H9 (cell line): ENCODE measurements around the gene KRTAP1-5. TPM values are rescaled to one million over a fixed set of nuclear protein-coding genes. Genes with fewer than 3 reads are reported as not detected.

Source experiments
- DNase-seq: peaks from one replicate; pipeline ENCODE4 v3.0.0-alpha.2; 2017
- H2AFZ ChIP-seq: one replicate; pipeline ENCODE4 v1.6.1; 2013; ENCODE audit warnings: mild to moderate bottlenecking, low read length, control low read depth, moderate library complexity
- H2AK5ac ChIP-seq: 2 replicates; pipeline ENCODE4 v1.6.1; 2013; ENCODE audit warnings: low read length, control low read depth, mixed read lengths; ENCODE audit not compliant: insufficient read length
- H2BK120ac ChIP-seq: one replicate; pipeline ENCODE4 v1.6.1; 2013; ENCODE audit warnings: low read depth, mild to moderate bottlenecking, low read length, control low read depth, inconsistent platforms; ENCODE audit not compliant: poor library complexity, severe bottlenecking
- H2BK12ac ChIP-seq: 2 replicates; pipeline ENCODE4 v1.6.1; 2013; ENCODE audit warnings: low read length, control low read depth, mixed read lengths, low read depth; ENCODE audit not compliant: insufficient read length
- H2BK15ac ChIP-seq: 2 replicates; pipeline ENCODE4 v1.6.1; 2013; ENCODE audit warnings: low read depth, low read length, control low read depth
- H2BK20ac ChIP-seq: one replicate; pipeline ENCODE4 v1.6.1; 2013; ENCODE audit warnings: low read depth, mild to moderate bottlenecking, low read length, control low read depth, inconsistent platforms; ENCODE audit not compliant: poor library complexity, severe bottlenecking
- H2BK5ac ChIP-seq: 2 replicates; pipeline ENCODE4 v1.6.1; 2013; ENCODE audit warnings: low read length, control low read depth, mixed read lengths; ENCODE audit not compliant: insufficient read length
- H3K14ac ChIP-seq: 2 replicates; pipeline ENCODE4 v1.6.1; 2013; ENCODE audit warnings: low read length, control low read depth; ENCODE audit not compliant: insufficient read depth
- H3K18ac ChIP-seq: 2 replicates; pipeline ENCODE4 v1.6.1; 2013; ENCODE audit warnings: low read depth, mild to moderate bottlenecking, mixed read lengths, low read length, control low read depth; ENCODE audit not compliant: insufficient read length
- H3K23ac ChIP-seq: 2 replicates; pipeline ENCODE4 v1.6.1; 2013; ENCODE audit warnings: low read length, control low read depth, mixed read lengths, low read depth; ENCODE audit not compliant: insufficient read length
- H3K23me2 ChIP-seq: 2 replicates; pipeline ENCODE4 v1.6.1; 2013; ENCODE audit warnings: low read depth, mild to moderate bottlenecking, mixed read lengths, low read length, control low read depth; ENCODE audit not compliant: insufficient read length, poor library complexity, severe bottlenecking
- H3K27ac ChIP-seq: 2 replicates; pipeline ENCODE4 v1.5.1; 2013; ENCODE audit warnings: low read length, control low read depth, mixed read lengths, low read depth; ENCODE audit not compliant: insufficient read length
- H3K27me3 ChIP-seq: 2 replicates; pipeline ENCODE4 v1.6.1; 2013; ENCODE audit warnings: low read length, control low read depth, inconsistent platforms; ENCODE audit not compliant: insufficient read depth
- H3K4ac ChIP-seq: 2 replicates; pipeline ENCODE4 v1.6.1; 2013; ENCODE audit warnings: low read depth, mild to moderate bottlenecking, control low read depth, inconsistent platforms, low read length, moderate library complexity
- H3K4me1 ChIP-seq: 2 replicates; pipeline ENCODE4 v1.6.1; 2013; ENCODE audit warnings: low read length, control low read depth, inconsistent platforms; ENCODE audit not compliant: insufficient read depth
- H3K4me2 ChIP-seq: 2 replicates; pipeline ENCODE4 v1.6.1; 2013; ENCODE audit warnings: low read length, control low read depth, mixed read lengths; ENCODE audit not compliant: insufficient read length, insufficient read depth
- H3K56ac ChIP-seq: 2 replicates; pipeline ENCODE4 v1.6.1; 2013; ENCODE audit warnings: low read depth, mild to moderate bottlenecking, mixed read lengths, low read length, control low read depth; ENCODE audit not compliant: insufficient read length
- H3K79me1 ChIP-seq: 2 replicates; pipeline ENCODE4 v1.6.1; 2013; ENCODE audit warnings: low read depth, mild to moderate bottlenecking, moderate library complexity, low read length, control low read depth, inconsistent platforms; ENCODE audit not compliant: insufficient read depth, poor library complexity, severe bottlenecking
- H3K79me2 ChIP-seq: 2 replicates; pipeline ENCODE4 v1.6.1; 2013; ENCODE audit warnings: low read length, control low read depth, inconsistent platforms; ENCODE audit not compliant: insufficient read depth
- H3K9ac ChIP-seq: 2 replicates; pipeline ENCODE4 v1.6.1; 2013; ENCODE audit warnings: low read length, control low read depth, mixed read lengths; ENCODE audit not compliant: insufficient read length; ENCODE audit errors: extremely low read depth
- H3K9me3 ChIP-seq: one replicate; pipeline ENCODE4 v1.6.1; 2013; ENCODE audit warnings: low read depth, low read length, inconsistent platforms; ENCODE audit not compliant: control insufficient read depth
- H3T11ph ChIP-seq: one replicate; pipeline ENCODE4 v1.6.1; 2013; ENCODE audit warnings: mild to moderate bottlenecking, low read length, control low read depth, inconsistent platforms
- H4K20me1 ChIP-seq: one replicate; pipeline ENCODE4 v1.6.1; 2013; ENCODE audit not compliant: control insufficient read depth, insufficient read length, insufficient read depth
- H4K5ac ChIP-seq: 2 replicates; pipeline ENCODE4 v1.6.1; 2013; ENCODE audit warnings: low read depth, mild to moderate bottlenecking, mixed read lengths, low read length, control low read depth; ENCODE audit not compliant: insufficient read length
- H4K8ac ChIP-seq: replicated peaks from 2 replicates; pipeline ENCODE4 v1.6.1; 2013; ENCODE audit warnings: low read length, control low read depth, mixed read lengths, low read depth; ENCODE audit not compliant: insufficient read length
- H4K91ac ChIP-seq: 2 replicates; pipeline ENCODE4 v1.6.1; 2013; ENCODE audit warnings: low read depth, mild to moderate bottlenecking, moderate library complexity, mixed read lengths, low read length, control low read depth; ENCODE audit not compliant: insufficient read length
- H3K27ac Mint-ChIP-seq, 3 experiments: 2 replicates in 2 of 3; 3 replicates in 1 of 3; pipeline ENCODE4 v1.8.0; 2020 to 2021; ENCODE audit warnings: mixed read lengths in 3 of 3, mild to moderate bottlenecking in 1 of 3, moderate library complexity in 1 of 3
- H3K27me3 Mint-ChIP-seq: 2 replicates; pipeline ENCODE4 v1.8.0; 2021; ENCODE audit warnings: low read depth, mild to moderate bottlenecking, moderate library complexity, mixed read lengths
- H3K36me3 Mint-ChIP-seq, 3 experiments: 2 replicates in 2 of 3; 3 replicates in 1 of 3; pipeline ENCODE4 v1.8.0; 2020 to 2021; ENCODE audit warnings: low read depth in 3 of 3, mixed read lengths in 3 of 3; ENCODE audit not compliant: insufficient read depth in 1 of 3
- H3K4me1 Mint-ChIP-seq, 2 experiments: 2 replicates each; pipeline ENCODE4 v1.8.0; 2020; ENCODE audit warnings: mixed read lengths in 2 of 2
- H3K4me3 Mint-ChIP-seq, 2 experiments: 2 replicates in 1 of 2; 3 replicates in 1 of 2; pipeline ENCODE4 v1.8.0; 2020 to 2021; ENCODE audit warnings: mild to moderate bottlenecking in 2 of 2, mixed read lengths in 2 of 2, moderate library complexity in 1 of 2
- H3K9me3 Mint-ChIP-seq, 2 experiments: 2 replicates in 1 of 2; 3 replicates in 1 of 2; pipeline ENCODE4 v1.8.0; 2020; ENCODE audit warnings: mild to moderate bottlenecking in 2 of 2, mixed read lengths in 2 of 2, moderate library complexity in 1 of 2
- CTCF ChIP-seq: fragments of 200-600 bp; sonication (generic); conservative IDR thresholded peaks from 3 replicates; pipeline ENCODE4 v1.8.0; 2021; ENCODE audit warnings: antibody characterized with exemption, mild to moderate bottlenecking
- WGBS: extraction: QIAGEN DNeasy Blood & Tissue Kit; methylation state at CpG from one replicate; pipeline ENCODE4 v1.1.7; 2013; ENCODE audit warnings: missing lambda C conversion rate, low lambda C conversion rate, mixed read lengths; ENCODE audit not compliant: insufficient read length; ENCODE audit errors: extremely low coverage; 5-methylcytosine and 5-hydroxymethylcytosine counted together
- total RNA-seq: library from RNA; stranded (reverse); gene quantifications from 2 replicates; pipeline ENCODE4 v1.2.1, GENCODE V29; 2021

KRTAP1-5 gene
- total RNA-seq, 1 experiment from 2014 or later, result not detected

- Histone ChIP-seq H2BK12ac (no peak within 1 kb of the TSS), H3K56ac (no peak within 1 kb of the TSS), H2AFZ (no peak within 1 kb of the TSS), H3K4ac (no peak within 1 kb of the TSS), H3K23ac (no peak within 1 kb of the TSS), H3K79me1 (no peaks in the 10 kb centered on the region), H3K9ac (no peak within 1 kb of the TSS), H3K9me3 (no peaks in the 10 kb centered on the region), H2BK120ac (no peak within 1 kb of the TSS), H3T11ph (no peak within 1 kb of the TSS), H3K4me1 (no peaks in the 10 kb centered on the region), H3K4me2 (no peak within 1 kb of the TSS), H4K20me1 (no peaks in the 10 kb centered on the region), H4K5ac (no peak within 1 kb of the TSS), H4K91ac (no peak within 1 kb of the TSS), H2AK5ac (no peak within 1 kb of the TSS), H3K27me3 (no peaks in the 10 kb centered on the region), H3K23me2 (no peaks in the 10 kb centered on the region), H3K14ac (no peak within 1 kb of the TSS), H2BK20ac (no peak within 1 kb of the TSS), H2BK5ac (no peak within 1 kb of the TSS), H4K8ac (no peak within 1 kb of the TSS), H2BK15ac (no peak within 1 kb of the TSS), H3K79me2 (no peaks in the 10 kb centered on the region), H3K27ac (no peak within 1 kb of the TSS), H3K18ac (no peak within 1 kb of the TSS)
- Mint-ChIP-seq H3K4me3 (no peak within 1 kb of the TSS), H3K27ac (peak within 1 kb of the TSS in 2 of 3 experiments; percentile 66 to 84; a peak in 4 of 7 replicates), H3K27me3 (no peaks in the 10 kb centered on the region; the same call in 1 of the 2 replicates), H3K4me1 (peaks cover 0 to 3% of the 10 kb centered on the region in 2 experiments; a peak in 1 of 4 replicates), H3K9me3 (no peaks in the 10 kb centered on the region), H3K36me3 (no peaks in the 10 kb centered on the region; a peak in 1 of 7 replicates)
- no peak for TF ChIP-seq CTCF
- WGBS, result no CpG with 5 or more reads among the region's 4 CpGs
- no peak for DNase-seq
Measured at GRCh38 chr17:40993839-40994238, 33.2 kb downstream of the KRTAP1-5 start, which contains the start of gene KRTAP3-3. KRTAP3-3 (minus strand) TSS chr17:40994164; CDS start chr17:40994097, 67 bp downstream.
